Mucosa of descending colon (tissue), 3 donors: ENCODE measurements around the gene TAOK3. TPM values are rescaled to one million over a fixed set of nuclear protein-coding genes. Genes with fewer than 3 reads are reported as not detected.

Experiments
- ATAC-seq: fragments of 200-7000 bp; cut with Tn5 transposase; one replicate; pipeline ENCODE4 v1.9.1; 2020; ENCODE audit warnings: mild to moderate bottlenecking, moderate library complexity
- DNase-seq, 3 donors: peaks; one replicate each; pipeline ENCODE4 v3.0.0-alpha.2; 2020
- H3K36me3 ChIP-seq: fragments of 200-600 bp; one replicate; pipeline ENCODE4 v1.8.0; 2021; ENCODE audit warnings: low read depth, mild to moderate bottlenecking
- H3K4me1 ChIP-seq: fragments of 200-600 bp; one replicate; pipeline ENCODE4 v1.8.0; 2021; ENCODE audit warnings: low read depth, mild to moderate bottlenecking
- H3K4me3 ChIP-seq: fragments of 200-600 bp; one replicate; pipeline ENCODE4 v1.8.0; 2021; ENCODE audit warnings: mild to moderate bottlenecking
- H3K9me3 ChIP-seq: fragments of 200-600 bp; one replicate; pipeline ENCODE4 v1.8.0; 2021; ENCODE audit warnings: mild to moderate bottlenecking
- CTCF ChIP-seq: fragments of 200-600 bp; IDR thresholded peaks from one replicate; pipeline ENCODE4 v1.8.0; 2022; ENCODE audit warnings: antibody characterized with exemption, mild to moderate bottlenecking
- intact Hi-C, 2 donors: fragments of 100-400 bp; cut with DNase I in 1 of 2; cut with micrococcal nuclease in 1 of 2; formaldehyde crosslinking; loops; one replicate each; pipeline versions ENCODE4 v1.11.0 to v1.11.1; 2022; cut with DNase I, micrococcal nuclease
- total RNA-seq, 3 donors: library from RNA; stranded (reverse); fragmentation: NEBNext Ultra II Directional in 2 of 3; extraction: Animal tissue kit (Norgen Biotek cat#: 25700) in 2 of 3; gene quantifications; one replicate each; pipeline versions ENCODE4 v1.2.1 to v1.2.4, GENCODE V29; 2021 to 2023
- donor health status: DM: no; HTN: no; CAD: no; lungs with moderate emphysema.
- donor health status: DM: no; HTN: no; CAD: no.
- donor health status: DM: no; HTN: yes; CAD: no.

Gene TAOK3
- total RNA-seq, 3 donors from 2014 or later: 49.5 to 72.3 (median 52.8) TPM

- DNase-seq (no peak), ATAC-seq (no peak)
- no peak for TF ChIP-seq CTCF
- H3K9me3 ChIP-seq: no peaks in the 10 kb centered on the region
- no peaks in the 10 kb centered on the region for H3K36me3 ChIP-seq
- H3K4me1 ChIP-seq: no peaks in the 10 kb centered on the region
- no peak overlapping the region for H3K4me3 ChIP-seq
- intact Hi-C loops: no loop called here
Observed at GRCh38 chr12:118304093-118304492, 68.6 kb downstream of the TAOK3 start.

GRCh38 chr12:118302053-118302452, 70.7 kb downstream of the TAOK3 start:
- no peaks in the 10 kb centered on the region for H3K9me3 ChIP-seq
- ATAC-seq (peak; percentile 25), DNase-seq (no peak)
- intact Hi-C loops: no loop called here
- H3K4me1 ChIP-seq: no peaks in the 10 kb centered on the region
- H3K4me3 ChIP-seq: no peak overlapping the region
- H3K36me3 ChIP-seq: no peaks in the 10 kb centered on the region
- no peak for TF ChIP-seq CTCF

GRCh38 chr12:118299791-118300460, 72.8 kb downstream of the TAOK3 start:
- DNase-seq (no peak), ATAC-seq (no peak)
- no peaks in the 10 kb centered on the region for H3K9me3 ChIP-seq
- H3K4me1 ChIP-seq: no peaks in the 10 kb centered on the region
- H3K36me3 ChIP-seq: no peaks in the 10 kb centered on the region
- intact Hi-C loops: no loop called here
- no peak overlapping the region for H3K4me3 ChIP-seq
- TF ChIP-seq CTCF: no peak

- intact Hi-C loops: no loop called here
- H3K4me1 ChIP-seq: no peaks in the 10 kb centered on the region
- DNase-seq: no peak
- no peaks in the 10 kb centered on the region for H3K36me3 ChIP-seq
- ATAC-seq: no peak
- no peak overlapping the region for H3K4me3 ChIP-seq
- no peaks in the 10 kb centered on the region for H3K9me3 ChIP-seq
- no peak for TF ChIP-seq CTCF
Observed at GRCh38 chr12:118297284-118297683, 75.4 kb downstream of the TAOK3 start.

- Histone ChIP-seq H3K9me3 (no peaks in the 10 kb centered on the region), H3K4me3 (no peak overlapping the region), H3K4me1 (no peaks in the 10 kb centered on the region), H3K36me3 (no peaks in the 10 kb centered on the region)
- ATAC-seq: no peak
- DNase-seq: no peak
- intact Hi-C loops: no loop called here
- TF ChIP-seq CTCF: no peak
Observed at GRCh38 chr12:118292836-118293235, 79.9 kb downstream of the TAOK3 start.

- Histone ChIP-seq H3K4me3 (no peak overlapping the region), H3K4me1 (no peaks in the 10 kb centered on the region), H3K9me3 (no peaks in the 10 kb centered on the region), H3K36me3 (no peaks in the 10 kb centered on the region)
- intact Hi-C loops: no loop called here
- ATAC-seq (no peak), DNase-seq (no peak)
- TF ChIP-seq CTCF: no peak
Observed at GRCh38 chr12:118290130-118290529, 82.6 kb downstream of the TAOK3 start.
